ENCODE measurements around the gene ADAMTS12.

DNA sequence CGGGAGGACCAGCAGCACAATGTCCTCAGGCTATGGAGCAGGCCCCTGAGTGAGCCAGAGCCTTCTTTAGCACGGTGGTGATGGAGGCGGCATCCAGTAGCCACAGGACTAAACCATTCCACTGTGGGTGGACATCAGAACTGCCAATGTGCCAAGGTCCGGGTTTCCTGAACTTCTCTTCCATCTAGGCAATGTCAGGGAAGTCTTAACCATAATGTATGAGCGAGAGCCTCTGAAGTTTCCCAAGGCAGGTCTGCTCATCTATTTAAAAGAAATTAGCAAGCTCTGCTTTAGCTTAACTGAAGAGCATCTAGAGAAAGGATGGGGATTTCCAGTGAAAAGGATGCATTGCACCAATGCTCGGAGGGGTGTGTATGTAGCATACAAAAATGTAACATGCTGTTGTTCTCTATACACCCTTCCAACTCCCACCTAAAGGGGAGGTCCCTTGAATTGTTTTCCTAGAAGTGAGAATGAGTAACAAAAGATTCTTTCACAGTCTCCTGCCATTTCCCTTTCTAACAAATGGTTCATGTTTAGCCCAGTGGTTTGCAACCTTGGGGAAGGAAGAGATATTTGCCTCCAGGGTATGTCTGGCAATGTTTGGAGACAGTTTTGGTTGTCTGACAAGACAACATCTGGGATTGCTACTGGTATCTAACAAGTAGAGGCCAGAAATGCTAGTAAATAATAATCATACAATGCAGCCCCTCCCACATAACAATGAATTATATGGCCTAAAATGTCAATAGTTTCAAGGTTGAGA is 38.3 kb upstream of the ADAMTS12 start:
- TF ChIP-seq, protein P1, sequence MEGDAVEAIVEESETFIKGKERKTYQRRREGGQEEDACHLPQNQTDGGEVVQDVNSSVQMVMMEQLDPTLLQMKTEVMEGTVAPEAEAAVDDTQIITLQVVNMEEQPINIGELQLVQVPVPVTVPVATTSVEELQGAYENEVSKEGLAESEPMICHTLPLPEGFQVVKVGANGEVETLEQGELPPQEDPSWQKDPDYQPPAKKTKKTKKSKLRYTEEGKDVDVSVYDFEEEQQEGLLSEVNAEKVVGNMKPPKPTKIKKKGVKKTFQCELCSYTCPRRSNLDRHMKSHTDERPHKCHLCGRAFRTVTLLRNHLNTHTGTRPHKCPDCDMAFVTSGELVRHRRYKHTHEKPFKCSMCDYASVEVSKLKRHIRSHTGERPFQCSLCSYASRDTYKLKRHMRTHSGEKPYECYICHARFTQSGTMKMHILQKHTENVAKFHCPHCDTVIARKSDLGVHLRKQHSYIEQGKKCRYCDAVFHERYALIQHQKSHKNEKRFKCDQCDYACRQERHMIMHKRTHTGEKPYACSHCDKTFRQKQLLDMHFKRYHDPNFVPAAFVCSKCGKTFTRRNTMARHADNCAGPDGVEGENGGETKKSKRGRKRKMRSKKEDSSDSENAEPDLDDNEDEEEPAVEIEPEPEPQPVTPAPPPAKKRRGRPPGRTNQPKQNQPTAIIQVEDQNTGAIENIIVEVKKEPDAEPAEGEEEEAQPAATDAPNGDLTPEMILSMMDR (IDR thresholded peaks at IDR 0.05) = no peak
- TF ChIP-seq POLR2AphosphoS5 (IDR thresholded peaks at IDR 0.05; ENCODE audit: low read depth, low read length) (no peak), SIN3A (IDR thresholded peaks at IDR 0.05; ENCODE audit: borderline replicate concordance, insufficient read depth, low read depth, low read length) (no peak), TCF7L2 (IDR thresholded peaks at IDR 0.05; ENCODE audit: low read depth, low read length) (no peak), REST (IDR thresholded peaks at IDR 0.05; ENCODE audit: insufficient read depth in 1 of 2, low read depth in 2 of 2, low read length in 1 of 2) (no peak)
